Measurements from ENCODE around the gene CDYL.

- TF ChIP-seq CTCF (IDR thresholded peaks at IDR 0.05) = no peak
- no peak for TF ChIP-seq POLR2A (IDR thresholded peaks at IDR 0.05)
Observed at GRCh38 chr6:4727217-4727616, 49.0 kb upstream of the CDYL start.

Measured in body of pancreas (tissue), 4 donors.